ENCODE measurements around the gene PPA1. TPM values are rescaled to one million over a fixed set of nuclear protein-coding genes. Genes with fewer than 3 reads are reported as not detected.
"Not testable (repeated sequence)": the region's sequence is repeated elsewhere in the genome, so short reads cannot be mapped to it uniquely, and the experiment has no call there.

PPA1 gene
- total and polyA plus RNA-seq, 3 experiments from 2014 or later = 122 to 368 (median 358) TPM

DNA sequence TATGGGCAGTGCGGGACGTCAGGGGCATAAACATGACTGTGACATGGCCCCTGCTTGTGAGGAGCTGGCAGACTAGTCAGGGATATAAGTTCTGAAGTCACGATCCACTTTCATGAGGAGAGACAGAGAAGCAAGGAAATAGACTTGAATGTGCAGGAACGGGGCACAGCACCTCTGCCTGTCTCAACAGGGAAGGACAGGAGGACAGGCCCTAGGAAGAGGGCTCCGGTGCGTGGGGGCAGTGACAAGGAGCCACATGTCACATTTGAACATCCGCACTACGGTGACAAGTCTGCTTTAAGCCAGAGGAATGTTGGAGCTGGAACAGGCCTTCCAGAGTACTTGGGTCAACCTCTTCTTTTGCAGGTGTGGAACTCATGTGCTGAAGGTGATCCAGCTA lies 43.1 kb downstream of the PPA1 start:
- Mint-ChIP-seq H3K27ac (no peak overlapping the region), H3K4me1 (no peaks in the 10 kb centered on the region), H3K4me3 (no peak overlapping the region), H3K36me3 (no peaks in the 10 kb centered on the region), H3K27me3 (no peaks in the 10 kb centered on the region), H3K9me3 (no peaks in the 10 kb centered on the region)
- Histone ChIP-seq H3K27me3 (ENCODE audit: insufficient read depth, low read length, poor library complexity, severe bottlenecking) (no peaks in the 10 kb centered on the region), H3K9me3 (ENCODE audit: low read length) (no peaks in the 10 kb centered on the region), H3K36me3 (ENCODE audit: insufficient read depth, low read length) (no peaks in the 10 kb centered on the region), H3K4me3 (ENCODE audit: low read length) (no peak overlapping the region), H3K4me1 (ENCODE audit: insufficient read depth, low read length) (no peaks in the 10 kb centered on the region), H3K27ac (ENCODE audit: low read depth, low read length) (no peak overlapping the region)
- DNase-seq = no peak
- ChIA-PET CTCF (interaction anchor here (1.4 kb wide), 1 partner anchor 44 kb away, joined by 7 read pairs; the partner anchor contains the start of gene TYSND1), POLR2A (no interaction called here)

DNA sequence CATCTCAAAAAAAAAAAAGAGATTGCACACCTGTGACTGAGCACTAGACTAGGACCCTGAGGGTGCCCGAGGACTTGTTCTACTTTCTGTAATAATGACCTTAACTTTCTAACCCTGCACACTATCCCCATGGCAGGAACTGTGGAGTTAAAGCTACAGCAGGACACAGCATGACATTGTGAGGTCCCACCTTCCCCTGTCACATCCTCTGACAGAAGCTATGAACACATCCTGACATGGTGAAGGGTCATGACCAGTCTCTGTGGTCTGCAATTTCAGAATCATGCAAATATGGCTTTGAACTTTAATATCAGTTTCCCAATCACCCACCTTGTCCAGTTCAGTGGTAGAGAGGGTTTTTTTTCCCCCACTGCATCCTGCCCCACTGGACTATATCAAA lies 44.5 kb downstream of the PPA1 start:
- no peaks in the 10 kb centered on the region for H3K9me3 ChIP-seq (ENCODE audit: low read length)
- Mint-ChIP-seq H3K9me3 (no peaks in the 10 kb centered on the region), H3K4me1 (no peaks in the 10 kb centered on the region), H3K27ac (no peak overlapping the region), H3K36me3 (no peaks in the 10 kb centered on the region), H3K4me3 (no peak overlapping the region), H3K27me3 (no peaks in the 10 kb centered on the region)
- ChIA-PET POLR2A (interaction anchor here (0.6 kb wide), 1 partner anchor 201 kb away, joined by 6 read pairs; no protein-coding TSS in a partner anchor), CTCF (no interaction called here)
- H3K4me1 ChIP-seq (ENCODE audit: insufficient read depth, low read length) = no peaks in the 10 kb centered on the region
- H3K36me3 ChIP-seq (ENCODE audit: insufficient read depth, low read length) = no peaks in the 10 kb centered on the region
- no peak overlapping the region for H3K27ac ChIP-seq (ENCODE audit: low read depth, low read length)
- no peak for DNase-seq
- no peak overlapping the region for H3K4me3 ChIP-seq (ENCODE audit: low read length)
- H3K27me3 ChIP-seq (ENCODE audit: insufficient read depth, low read length, poor library complexity, severe bottlenecking) = no peaks in the 10 kb centered on the region

DNA sequence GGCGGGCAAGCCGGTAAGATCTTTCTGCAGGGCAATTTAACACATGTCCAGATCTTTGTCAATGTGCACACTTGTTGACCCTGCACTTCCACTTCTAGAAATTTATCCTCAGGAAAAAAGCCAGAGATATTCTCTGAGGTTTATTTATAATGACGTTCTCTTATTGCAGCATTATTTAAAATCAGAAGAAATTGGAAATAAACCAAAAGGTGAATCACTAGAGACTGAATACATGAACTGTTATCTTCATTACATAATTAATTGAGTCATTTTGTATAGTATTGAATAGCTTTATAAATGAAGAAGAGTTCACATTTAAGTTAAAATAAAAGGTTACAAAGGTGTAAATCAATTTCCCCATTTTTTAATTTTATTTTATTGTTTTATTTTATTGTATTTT lies 46.7 kb downstream of the PPA1 start:
- Mint-ChIP-seq H3K36me3 (no peaks in the 10 kb centered on the region), H3K4me3 (no peak overlapping the region), H3K27me3 (peaks cover 0 to 6% of the 10 kb centered on the region in 2 donors), H3K4me1 (no peaks in the 10 kb centered on the region), H3K27ac (no peak overlapping the region), H3K9me3 (no peaks in the 10 kb centered on the region)
- no peaks in the 10 kb centered on the region for H3K27me3 ChIP-seq (ENCODE audit: insufficient read depth, low read length, poor library complexity, severe bottlenecking)
- H3K9me3 ChIP-seq (ENCODE audit: low read length) = no peaks in the 10 kb centered on the region
- no peak for DNase-seq
- H3K4me3 ChIP-seq (ENCODE audit: low read length) = no peak overlapping the region
- no peak overlapping the region for H3K27ac ChIP-seq (ENCODE audit: low read depth, low read length)
- CTCF ChIA-PET = no interaction called here
- POLR2A ChIA-PET = no interaction called here
- no peaks in the 10 kb centered on the region for H3K4me1 ChIP-seq (ENCODE audit: insufficient read depth, low read length)
- no peaks in the 10 kb centered on the region for H3K36me3 ChIP-seq (ENCODE audit: insufficient read depth, low read length)

- no peaks in the 10 kb centered on the region for H3K4me1 Mint-ChIP-seq
- H3K36me3 Mint-ChIP-seq = no peaks in the 10 kb centered on the region
- no peak overlapping the region for H3K27ac Mint-ChIP-seq
Measured at GRCh38 chr10:70186090-70186489, 47.1 kb downstream of the PPA1 start.

DNA sequence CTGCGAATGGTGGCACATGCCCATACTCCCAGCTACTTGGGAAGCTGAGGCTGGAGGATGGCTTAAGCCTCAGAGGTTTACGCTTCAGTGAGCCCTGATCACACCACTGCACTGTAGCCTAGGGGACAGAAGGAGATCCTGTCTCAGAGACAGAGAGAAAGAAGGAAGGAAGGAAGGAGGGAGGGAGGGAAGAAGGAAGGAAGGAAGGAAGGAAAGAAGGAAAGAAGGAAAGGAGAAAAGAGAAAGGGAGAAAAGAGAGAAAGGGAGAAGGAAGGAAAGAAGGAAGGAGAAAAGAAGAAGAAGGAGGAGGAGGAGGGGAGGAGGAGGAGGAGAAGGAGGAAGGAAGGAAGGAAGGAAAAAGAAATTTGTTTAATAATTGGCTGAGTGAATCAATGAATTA lies 49.9 kb downstream of the PPA1 start:
- ChIA-PET POLR2A (no interaction called here), CTCF (interaction anchor here (0.6 kb wide), 1 partner anchor 260 kb away, joined by 4 read pairs; no protein-coding TSS in a partner anchor)
- Mint-ChIP-seq H3K36me3 (no peaks in the 10 kb centered on the region), H3K27ac (no peak overlapping the region), H3K4me1 (no peaks in the 10 kb centered on the region), H3K9me3 (no peaks in the 10 kb centered on the region), H3K27me3 (peaks cover 4 to 12% of the 10 kb centered on the region in 2 donors), H3K4me3 (no peak overlapping the region)
- Histone ChIP-seq H3K27ac (ENCODE audit: low read depth, low read length) (no peak overlapping the region), H3K4me1 (ENCODE audit: insufficient read depth, low read length) (no peaks in the 10 kb centered on the region), H3K9me3 (ENCODE audit: low read length) (no peaks in the 10 kb centered on the region), H3K36me3 (ENCODE audit: insufficient read depth, low read length) (no peaks in the 10 kb centered on the region), H3K4me3 (ENCODE audit: low read length) (no peak overlapping the region), H3K27me3 (ENCODE audit: insufficient read depth, low read length, poor library complexity, severe bottlenecking) (no peaks in the 10 kb centered on the region)
- no peak for DNase-seq

More at GRCh38 chr10:70186090-70186489, 47.1 kb downstream of the PPA1 start:
- Mint-ChIP-seq H3K9me3 (no peaks in the 10 kb centered on the region), H3K4me3 (no peak overlapping the region), H3K27me3 (peaks cover 0 to 7% of the 10 kb centered on the region in 2 donors)
- DNase-seq = no peak
- Histone ChIP-seq H3K9me3 (ENCODE audit: low read length) (no peaks in the 10 kb centered on the region), H3K27me3 (ENCODE audit: insufficient read depth, low read length, poor library complexity, severe bottlenecking) (no peaks in the 10 kb centered on the region), H3K4me3 (ENCODE audit: low read length) (no peak overlapping the region), H3K27ac (ENCODE audit: low read depth, low read length) (no peak overlapping the region), H3K4me1 (ENCODE audit: insufficient read depth, low read length) (no peaks in the 10 kb centered on the region), H3K36me3 (ENCODE audit: insufficient read depth, low read length) (no peaks in the 10 kb centered on the region)
- ChIA-PET CTCF (no interaction called here), POLR2A (no interaction called here)

- H3K9me3 ChIP-seq (ENCODE audit: low read length); H3K4me1 ChIP-seq (ENCODE audit: insufficient read depth, low read length); H3K9me3 Mint-ChIP-seq; H3K27ac Mint-ChIP-seq; H3K27ac ChIP-seq (ENCODE audit: low read depth, low read length); H3K27me3 ChIP-seq (ENCODE audit: insufficient read depth, low read length, poor library complexity, severe bottlenecking); DNase-seq; H3K36me3 Mint-ChIP-seq; H3K4me3 ChIP-seq (ENCODE audit: low read length); POLR2A ChIA-PET; H3K4me3 Mint-ChIP-seq; H3K36me3 ChIP-seq (ENCODE audit: insufficient read depth, low read length); CTCF ChIA-PET: not testable (repeated sequence)
- peaks cover 6 to 12% of the 10 kb centered on the region in 2 donors for H3K27me3 Mint-ChIP-seq
- H3K4me1 Mint-ChIP-seq = peaks cover 9 to 12% (median 11%) of the 10 kb centered on the region in 3 donors
Measured at GRCh38 chr10:70179209-70179608, 54.0 kb downstream of the PPA1 start.

- ChIA-PET POLR2A (no interaction called here), CTCF (interaction anchor here (1.1 to 1.8 kb wide), 3 partner anchors 21 to 44 kb away, joined by 3 to 8 read pairs (median 5); partner anchors contain the start of gene TYSND1)
- no peak overlapping the region for H3K27ac Mint-ChIP-seq
- Histone ChIP-seq H3K36me3 (ENCODE audit: insufficient read depth, low read length) (no peaks in the 10 kb centered on the region), H3K27ac (ENCODE audit: low read depth, low read length) (no peak overlapping the region), H3K4me3 (ENCODE audit: low read length) (no peak overlapping the region), H3K27me3 (ENCODE audit: insufficient read depth, low read length, poor library complexity, severe bottlenecking) (no peaks in the 10 kb centered on the region), H3K4me1 (ENCODE audit: insufficient read depth, low read length) (peaks cover 16% of the 10 kb centered on the region), H3K9me3 (ENCODE audit: low read length) (no peaks in the 10 kb centered on the region)
- H3K36me3 Mint-ChIP-seq = no peaks in the 10 kb centered on the region
- no peak overlapping the region for H3K4me3 Mint-ChIP-seq
- DNase-seq = no peak
- H3K9me3 Mint-ChIP-seq = no peaks in the 10 kb centered on the region
- peaks cover 16 to 18% (median 18%) of the 10 kb centered on the region in 3 donors for H3K4me1 Mint-ChIP-seq
- H3K27me3 Mint-ChIP-seq = peaks cover 6 to 12% of the 10 kb centered on the region in 2 donors
Measured at GRCh38 chr10:70178139-70178725, 55.0 kb downstream of the PPA1 start.

DNA sequence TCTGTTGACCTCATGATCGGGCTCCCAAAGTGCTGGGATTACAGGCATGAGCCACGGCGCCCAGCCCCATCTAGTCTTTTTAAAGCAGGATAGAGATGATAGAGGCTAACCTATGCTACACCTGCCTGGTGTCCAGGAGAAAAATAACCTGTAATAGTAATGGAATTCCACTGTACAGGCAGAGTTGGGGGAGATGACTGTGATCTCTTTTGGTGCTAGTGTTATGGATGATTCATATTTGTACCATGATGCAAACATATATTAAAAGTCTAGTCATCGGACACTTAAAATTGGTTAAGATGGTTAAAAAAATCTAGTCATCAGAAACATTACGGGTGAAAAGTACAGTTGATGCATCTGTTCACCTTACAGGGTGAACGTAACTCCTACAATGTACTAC lies 56.8 kb downstream of the PPA1 start:
- Histone ChIP-seq H3K27me3 (ENCODE audit: insufficient read depth, low read length, poor library complexity, severe bottlenecking) (no peaks in the 10 kb centered on the region), H3K4me3 (ENCODE audit: low read length) (no peak overlapping the region), H3K27ac (ENCODE audit: low read depth, low read length) (no peak overlapping the region), H3K36me3 (ENCODE audit: insufficient read depth, low read length) (no peaks in the 10 kb centered on the region), H3K4me1 (ENCODE audit: insufficient read depth, low read length) (peaks cover 17% of the 10 kb centered on the region), H3K9me3 (ENCODE audit: low read length) (no peaks in the 10 kb centered on the region)
- CTCF ChIA-PET = interaction anchor here (1.8 to 2.7 kb wide), 2 partner anchors 30 to 45 kb away, joined by 5 to 20 read pairs; partner anchors contain the start of gene TYSND1
- Mint-ChIP-seq H3K9me3 (no peaks in the 10 kb centered on the region), H3K4me1 (peaks cover 22 to 26% (median 23%) of the 10 kb centered on the region in 3 donors), H3K4me3 (no peak overlapping the region), H3K36me3 (no peaks in the 10 kb centered on the region), H3K27ac (no peak overlapping the region), H3K27me3 (peaks cover 5 to 6% of the 10 kb centered on the region in 2 donors)
- DNase-seq = no peak
- POLR2A ChIA-PET = no interaction called here
